Right atrium auricular region (tissue), 2 donors: ENCODE data around the gene MTUS2. TPM values are rescaled to one million over a fixed set of nuclear protein-coding genes. Genes with fewer than 3 reads are reported as not detected.

Experiments
- DNase-seq: peaks from one replicate; pipeline ENCODE4 v3.0.0-alpha.2; 2019; ENCODE audit warnings: low spot score
- H3K27ac ChIP-seq, 2 donors: fragments of 200-600 bp; sonication (generic); 1 replicate in 1 of 2; 2 replicates in 1 of 2; pipeline ENCODE4 v1.5.1; 2016 to 2019
- H3K27me3 ChIP-seq, 2 donors: fragments of 200-600 bp; sonication (generic); one replicate each; pipeline versions ENCODE4 v1.5.1 to v1.6.0; 2017 to 2019
- H3K36me3 ChIP-seq: fragments of 200-600 bp; sonication (generic); one replicate; pipeline ENCODE4 v1.5.1; 2016
- H3K4me1 ChIP-seq, 2 donors: fragments of 200-600 bp; sonication (generic); one replicate each; pipeline versions ENCODE4 v1.5.1 to v1.6.0; 2017 to 2019
- H3K4me3 ChIP-seq, 2 donors: fragments of 200-600 bp; sonication (generic); 1 replicate in 1 of 2; 2 replicates in 1 of 2; pipeline ENCODE4 v1.5.1; 2017 to 2019; ENCODE audit warnings: mild to moderate bottlenecking in 1 of 2, moderate library complexity in 1 of 2
- H3K9me3 ChIP-seq, 2 donors: fragments of 200-600 bp; sonication (generic); one replicate each; pipeline ENCODE4 v1.5.1; 2019
- CTCF ChIP-seq, 2 donors: fragments of 200-600 bp; sonication (generic); IDR thresholded peaks; one replicate each; pipeline ENCODE4 v1.5.1; 2019; ENCODE audit warnings: antibody characterized with exemption in 2 of 2
- total RNA-seq, 2 donors: library from RNA; depleted of rRNA; stranded (reverse); fragments of >200 nt; gene quantifications; one replicate each; pipeline ENCODE4 v1.1.0, GENCODE V29; 2016

Gene MTUS2
- total RNA-seq, 2 donors from 2014 or later: 34.6 to 142 TPM

DNA sequence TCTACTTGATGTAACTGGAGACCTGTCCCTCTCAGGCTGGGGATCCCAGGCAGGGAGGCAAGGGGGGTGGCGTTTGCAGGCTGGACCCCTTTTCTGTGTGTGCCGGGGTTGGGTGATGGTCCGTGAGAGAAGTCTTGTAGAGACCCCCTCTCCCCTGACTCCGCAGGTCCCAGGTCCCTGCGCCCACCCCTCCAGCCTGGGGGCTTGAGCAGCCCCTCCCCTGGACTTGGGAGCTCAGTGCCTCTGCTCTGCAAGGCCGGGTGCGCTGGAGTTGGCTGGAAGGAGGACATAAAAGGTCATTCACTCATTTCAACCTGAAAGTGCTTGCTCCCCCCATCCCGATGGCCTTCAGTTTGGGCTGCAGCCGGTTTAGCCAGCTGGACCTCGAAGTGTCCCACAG lies 685.8 kb downstream of the MTUS2 start:
- Histone ChIP-seq H3K36me3 (no peaks in the 10 kb centered on the region), H3K27ac (no peak overlapping the region), H3K9me3 (no peaks in the 10 kb centered on the region), H3K4me3 (no peak overlapping the region), H3K27me3 (no peaks in the 10 kb centered on the region), H3K4me1 (peaks cover 0 to 27% of the 10 kb centered on the region in 2 donors)
- no peak for TF ChIP-seq CTCF (IDR thresholded peaks at IDR 0.05)
- no peak for DNase-seq

DNA sequence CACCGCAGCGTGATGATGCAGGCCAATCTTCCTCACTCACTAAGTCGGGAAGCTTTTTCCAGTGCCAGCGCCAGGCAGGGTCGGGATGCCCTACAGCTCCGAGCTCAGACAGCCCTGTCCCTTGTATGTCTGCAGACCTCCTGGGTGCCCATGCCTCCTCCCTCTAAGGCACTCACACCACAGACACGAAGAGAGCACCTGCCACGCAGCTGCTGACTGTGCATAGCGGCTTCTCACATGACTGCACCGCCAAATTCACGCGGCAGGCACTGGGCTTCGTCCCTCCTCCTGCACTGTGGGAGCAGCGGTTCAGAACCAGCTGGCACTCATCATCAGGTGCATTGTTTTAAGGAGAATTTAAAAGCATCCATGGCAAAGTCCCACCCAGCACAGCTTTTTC lies 687.2 kb downstream of the MTUS2 start:
- H3K4me1 ChIP-seq: peaks cover 0 to 27% of the 10 kb centered on the region in 2 donors
- no peaks in the 10 kb centered on the region for H3K27me3 ChIP-seq
- H3K36me3 ChIP-seq: no peaks in the 10 kb centered on the region
- no peak overlapping the region for H3K4me3 ChIP-seq
- no peak overlapping the region for H3K27ac ChIP-seq
- no peak for TF ChIP-seq CTCF (IDR thresholded peaks at IDR 0.05)
- DNase-seq: no peak
- no peaks in the 10 kb centered on the region for H3K9me3 ChIP-seq

DNA sequence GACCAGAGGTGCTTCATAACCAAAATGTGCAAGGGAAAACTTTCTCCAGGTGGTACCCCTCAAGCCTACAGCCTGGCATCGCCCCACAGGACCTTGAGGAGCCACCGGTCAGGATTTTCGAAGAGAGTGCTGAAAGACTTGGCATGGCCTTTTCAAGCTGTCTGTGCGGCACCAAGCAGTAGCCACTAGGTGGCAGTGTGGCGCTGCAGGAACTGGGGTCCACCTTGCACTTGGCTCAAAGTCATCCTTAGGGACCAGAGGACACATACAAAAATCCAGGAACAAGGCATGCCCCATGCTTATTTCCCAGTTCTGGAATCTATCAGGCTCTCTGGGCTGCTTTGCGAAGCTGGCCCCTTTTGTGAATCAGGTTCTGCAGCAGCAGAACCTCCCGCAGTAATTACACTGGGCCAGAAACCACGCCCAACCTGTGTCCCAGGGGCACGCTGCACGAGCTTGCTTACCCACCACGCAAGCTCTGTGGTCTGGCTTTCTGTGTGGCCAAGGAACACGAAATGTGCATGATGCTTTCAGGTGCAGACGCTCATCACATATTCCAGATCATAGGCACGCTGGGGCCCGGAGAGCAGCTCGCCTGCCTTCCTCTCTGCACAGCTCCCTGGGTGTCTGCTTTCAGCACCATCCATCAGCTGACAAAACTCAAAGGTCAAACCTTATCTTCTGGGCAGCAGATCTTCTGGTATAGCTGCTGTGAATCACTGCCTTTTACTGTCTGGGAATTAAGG lies 688.2 kb downstream of the MTUS2 start:
- Histone ChIP-seq H3K9me3 (no peaks in the 10 kb centered on the region), H3K4me1 (peaks cover 0 to 27% of the 10 kb centered on the region in 2 donors), H3K27me3 (no peaks in the 10 kb centered on the region), H3K27ac (no peak overlapping the region), H3K4me3 (no peak overlapping the region), H3K36me3 (peaks cover 6% of the 10 kb centered on the region)
- peak; percentile 98 for TF ChIP-seq CTCF (IDR thresholded peaks at IDR 0.05)
- DNase-seq: peak; percentile 90

- TF ChIP-seq CTCF (IDR thresholded peaks at IDR 0.05): no peak
- H3K9me3 ChIP-seq: no peaks in the 10 kb centered on the region
- H3K27me3 ChIP-seq: no peaks in the 10 kb centered on the region
- DNase-seq: no peak
- peaks cover 11% of the 10 kb centered on the region for H3K36me3 ChIP-seq
- H3K4me1 ChIP-seq: peaks cover 0 to 27% of the 10 kb centered on the region in 2 donors
- H3K4me3 ChIP-seq: no peak overlapping the region
- H3K27ac ChIP-seq: no peak overlapping the region
Observed at GRCh38 chr13:29508876-29509252, 688.7 kb downstream of the MTUS2 start.

GRCh38 chr13:29509999-29510589 lies 690.0 kb downstream of the MTUS2 start:
- H3K4me3 ChIP-seq: no peak overlapping the region
- H3K36me3 ChIP-seq: peaks cover 21% of the 10 kb centered on the region
- no peaks in the 10 kb centered on the region for H3K27me3 ChIP-seq
- peaks cover 0 to 27% of the 10 kb centered on the region in 2 donors for H3K4me1 ChIP-seq
- no peak for TF ChIP-seq CTCF (IDR thresholded peaks at IDR 0.05)
- no peaks in the 10 kb centered on the region for H3K9me3 ChIP-seq
- no peak for DNase-seq
- no peak overlapping the region for H3K27ac ChIP-seq
